ENCODE results near the gene FXYD5.

DNA sequence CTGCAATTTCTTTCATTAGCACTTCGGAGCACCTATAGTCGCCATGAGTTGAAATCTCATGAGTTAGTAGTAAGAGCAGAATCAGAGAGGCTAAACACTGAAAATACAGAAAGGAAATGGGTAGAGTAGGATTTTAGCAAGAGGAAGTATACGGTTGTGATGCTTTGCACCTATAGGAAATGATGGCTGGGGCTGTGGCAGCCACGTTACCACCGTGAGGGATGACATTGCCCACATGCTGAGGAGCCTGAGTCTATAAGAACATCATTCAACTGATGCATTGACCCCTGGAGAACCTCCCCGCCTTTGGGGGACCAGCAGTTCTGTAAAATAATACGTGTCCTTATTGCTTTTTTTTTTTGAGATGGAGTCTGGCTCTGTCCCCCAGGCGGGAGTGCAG, 53.6 kb downstream of the FXYD5 start:
- TF ChIP-seq, protein P1, sequence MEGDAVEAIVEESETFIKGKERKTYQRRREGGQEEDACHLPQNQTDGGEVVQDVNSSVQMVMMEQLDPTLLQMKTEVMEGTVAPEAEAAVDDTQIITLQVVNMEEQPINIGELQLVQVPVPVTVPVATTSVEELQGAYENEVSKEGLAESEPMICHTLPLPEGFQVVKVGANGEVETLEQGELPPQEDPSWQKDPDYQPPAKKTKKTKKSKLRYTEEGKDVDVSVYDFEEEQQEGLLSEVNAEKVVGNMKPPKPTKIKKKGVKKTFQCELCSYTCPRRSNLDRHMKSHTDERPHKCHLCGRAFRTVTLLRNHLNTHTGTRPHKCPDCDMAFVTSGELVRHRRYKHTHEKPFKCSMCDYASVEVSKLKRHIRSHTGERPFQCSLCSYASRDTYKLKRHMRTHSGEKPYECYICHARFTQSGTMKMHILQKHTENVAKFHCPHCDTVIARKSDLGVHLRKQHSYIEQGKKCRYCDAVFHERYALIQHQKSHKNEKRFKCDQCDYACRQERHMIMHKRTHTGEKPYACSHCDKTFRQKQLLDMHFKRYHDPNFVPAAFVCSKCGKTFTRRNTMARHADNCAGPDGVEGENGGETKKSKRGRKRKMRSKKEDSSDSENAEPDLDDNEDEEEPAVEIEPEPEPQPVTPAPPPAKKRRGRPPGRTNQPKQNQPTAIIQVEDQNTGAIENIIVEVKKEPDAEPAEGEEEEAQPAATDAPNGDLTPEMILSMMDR (IDR thresholded peaks at IDR 0.05): no peak
- no peak for TF ChIP-seq POLR2A (IDR thresholded peaks at IDR 0.05)

Measured in uterus (tissue), 2 donors.